ENCODE measurements around the gene GUCA2A.

Gene GUCA2A

DNA sequence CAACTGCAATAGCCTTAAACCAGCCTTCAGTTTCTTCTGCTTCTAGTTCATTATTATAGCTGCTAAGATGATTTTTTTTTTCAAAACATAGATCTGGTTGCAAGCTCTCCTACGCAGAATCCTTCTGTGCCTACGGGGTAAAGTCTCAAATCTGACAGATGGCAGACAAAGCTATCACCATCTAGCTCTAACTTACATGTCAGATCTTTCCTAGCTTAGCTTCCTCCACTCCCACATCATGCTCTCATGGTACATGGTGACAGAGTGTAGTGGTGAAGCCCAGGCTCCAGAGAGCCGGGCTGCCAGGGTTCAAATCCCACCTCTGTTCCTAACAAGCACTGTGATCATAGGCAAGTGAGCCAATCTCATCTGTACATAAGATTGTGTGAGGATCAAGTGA lies 35.6 kb downstream of the GUCA2A start:
- TF ChIP-seq, protein P1, sequence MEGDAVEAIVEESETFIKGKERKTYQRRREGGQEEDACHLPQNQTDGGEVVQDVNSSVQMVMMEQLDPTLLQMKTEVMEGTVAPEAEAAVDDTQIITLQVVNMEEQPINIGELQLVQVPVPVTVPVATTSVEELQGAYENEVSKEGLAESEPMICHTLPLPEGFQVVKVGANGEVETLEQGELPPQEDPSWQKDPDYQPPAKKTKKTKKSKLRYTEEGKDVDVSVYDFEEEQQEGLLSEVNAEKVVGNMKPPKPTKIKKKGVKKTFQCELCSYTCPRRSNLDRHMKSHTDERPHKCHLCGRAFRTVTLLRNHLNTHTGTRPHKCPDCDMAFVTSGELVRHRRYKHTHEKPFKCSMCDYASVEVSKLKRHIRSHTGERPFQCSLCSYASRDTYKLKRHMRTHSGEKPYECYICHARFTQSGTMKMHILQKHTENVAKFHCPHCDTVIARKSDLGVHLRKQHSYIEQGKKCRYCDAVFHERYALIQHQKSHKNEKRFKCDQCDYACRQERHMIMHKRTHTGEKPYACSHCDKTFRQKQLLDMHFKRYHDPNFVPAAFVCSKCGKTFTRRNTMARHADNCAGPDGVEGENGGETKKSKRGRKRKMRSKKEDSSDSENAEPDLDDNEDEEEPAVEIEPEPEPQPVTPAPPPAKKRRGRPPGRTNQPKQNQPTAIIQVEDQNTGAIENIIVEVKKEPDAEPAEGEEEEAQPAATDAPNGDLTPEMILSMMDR (IDR thresholded peaks at IDR 0.05), result no peak
- no peak for TF ChIP-seq ZFX (IDR thresholded peaks at IDR 0.05; ENCODE audit: borderline replicate concordance)
- H3K27ac ChIP-seq, result no peak overlapping the region

DNA sequence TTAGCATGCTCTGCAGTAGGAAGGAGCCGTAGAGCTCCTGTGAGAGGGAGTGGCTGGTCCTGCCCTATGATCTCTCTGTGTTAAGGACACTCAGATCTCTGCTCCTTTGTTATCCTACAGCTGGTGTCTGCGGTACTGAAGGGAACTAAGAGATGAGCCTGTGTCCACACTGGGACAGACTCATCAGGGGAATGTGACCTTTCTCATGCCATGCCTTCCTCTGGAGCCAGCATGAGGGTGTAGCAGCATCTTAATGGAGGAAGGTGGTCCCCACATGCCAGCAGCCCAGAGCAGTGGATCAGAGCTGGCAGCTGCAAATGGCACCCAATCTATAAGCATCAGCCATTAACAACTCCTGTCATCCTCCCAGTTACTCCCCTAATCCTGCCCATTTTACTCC lies 36.0 kb downstream of the GUCA2A start:
- TF ChIP-seq ZFX (IDR thresholded peaks at IDR 0.05; ENCODE audit: borderline replicate concordance), result no peak
- TF ChIP-seq, protein P1 (IDR thresholded peaks at IDR 0.05), result no peak
- H3K27ac ChIP-seq, result no peak overlapping the region

DNA sequence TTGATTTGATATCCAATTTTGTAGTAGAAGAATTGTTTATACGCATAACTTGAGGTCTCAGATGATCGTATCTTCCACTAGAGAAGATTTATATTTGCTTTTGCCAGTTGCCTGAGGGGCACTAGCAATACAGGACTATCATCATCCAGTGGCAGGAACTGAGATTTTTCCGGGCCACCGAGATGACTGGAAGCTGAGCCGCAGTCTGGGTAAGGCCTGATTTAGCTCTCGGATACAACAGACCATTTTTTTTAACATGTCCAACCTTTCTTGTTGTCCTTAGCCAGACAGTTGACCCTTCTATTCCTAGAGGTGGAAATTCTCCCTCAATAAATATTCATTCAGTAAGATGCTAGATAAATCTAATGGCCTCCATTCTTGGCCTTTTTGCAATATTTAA lies 36.8 kb downstream of the GUCA2A start:
- no peak for TF ChIP-seq ZFX (IDR thresholded peaks at IDR 0.05; ENCODE audit: borderline replicate concordance)
- TF ChIP-seq, protein P1 (IDR thresholded peaks at IDR 0.05), result no peak
- no peak overlapping the region for H3K27ac ChIP-seq

DNA sequence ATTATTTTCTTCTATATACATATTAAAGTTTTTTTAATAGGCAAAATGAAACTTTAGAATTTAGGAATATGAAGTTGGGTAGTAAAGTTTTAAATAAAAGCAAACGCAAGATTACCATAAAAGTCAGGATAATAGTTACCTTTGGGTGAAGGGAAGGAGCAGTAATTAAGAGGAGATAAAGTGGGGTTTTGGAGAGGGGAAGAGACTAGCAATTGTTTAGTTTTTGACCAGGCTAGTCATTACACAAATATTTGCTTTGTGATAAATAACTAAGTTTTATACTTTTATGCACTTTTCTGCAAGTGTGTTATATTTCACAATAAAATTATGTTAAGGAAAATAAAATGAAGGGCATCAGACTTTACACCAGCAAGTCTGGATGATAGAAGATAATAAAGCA lies 39.0 kb downstream of the GUCA2A start:
- TF ChIP-seq, protein P1 (IDR thresholded peaks at IDR 0.05), result no peak
- TF ChIP-seq ZFX (IDR thresholded peaks at IDR 0.05; ENCODE audit: borderline replicate concordance), result no peak
- no peak overlapping the region for H3K27ac ChIP-seq

DNA sequence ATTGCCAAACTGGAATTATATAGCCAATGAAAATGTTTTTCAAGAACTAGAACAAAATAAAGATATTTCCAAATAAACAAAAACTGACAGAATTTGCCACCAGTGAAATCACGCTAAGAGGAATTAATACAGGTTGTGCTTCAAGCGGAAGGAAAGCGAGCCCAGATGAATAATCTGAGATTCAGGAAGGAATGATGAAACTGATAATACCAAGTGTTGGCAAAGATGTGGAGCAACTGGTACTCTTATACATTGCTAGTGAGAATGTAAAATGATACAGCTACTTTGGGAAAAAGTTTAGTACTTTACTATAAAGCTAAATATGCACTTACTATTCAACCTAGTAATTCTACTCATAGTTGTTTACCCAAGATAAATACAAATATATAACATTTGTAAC lies 42.1 kb downstream of the GUCA2A start:
- TF ChIP-seq ZFX (IDR thresholded peaks at IDR 0.05; ENCODE audit: borderline replicate concordance), result no peak
- TF ChIP-seq, protein P1 (IDR thresholded peaks at IDR 0.05), result no peak
- no peak overlapping the region for H3K27ac ChIP-seq

DNA sequence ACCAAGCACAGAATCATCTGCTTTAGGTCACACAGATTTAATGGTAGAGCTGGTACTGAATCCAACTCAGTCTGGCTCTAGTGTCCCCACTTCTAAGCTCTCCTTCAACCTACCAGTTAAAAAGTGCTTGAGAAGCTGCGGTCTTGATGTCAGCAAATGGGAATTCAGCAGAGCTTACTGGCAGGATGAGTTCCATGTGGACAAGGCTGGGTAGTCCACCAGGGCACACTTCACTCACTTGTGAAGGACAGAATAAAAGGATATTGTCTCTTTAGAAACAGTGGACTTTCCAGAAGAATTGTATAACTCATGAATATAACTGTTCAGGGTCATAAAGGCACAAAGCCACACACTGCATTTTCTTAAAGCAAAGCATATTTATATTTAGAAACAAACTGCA lies 46.4 kb downstream of the GUCA2A start:
- TF ChIP-seq, protein P1 (IDR thresholded peaks at IDR 0.05), result no peak
- TF ChIP-seq ZFX (IDR thresholded peaks at IDR 0.05; ENCODE audit: borderline replicate concordance), result no peak
- H3K27ac ChIP-seq, result no peak overlapping the region

DNA sequence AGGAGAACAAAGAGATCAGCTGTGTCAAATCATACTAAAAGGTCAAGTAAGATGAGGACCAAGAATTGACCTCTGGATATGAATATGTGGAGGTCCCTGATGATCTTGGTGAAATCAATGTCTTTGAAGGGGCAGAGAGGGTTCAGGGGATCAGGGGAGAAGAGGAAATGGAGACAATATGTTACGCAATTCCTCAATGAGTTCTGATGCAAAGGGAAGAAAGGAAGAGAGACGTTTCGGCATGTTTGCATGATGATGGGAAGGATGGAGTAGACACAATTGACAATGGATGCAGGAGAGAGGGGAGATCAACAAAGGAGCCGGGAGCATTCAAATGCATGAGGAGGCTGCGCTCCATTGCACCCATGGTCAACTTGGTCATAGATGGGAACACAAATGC lies 47.3 kb downstream of the GUCA2A start:
- no peak overlapping the region for H3K27ac ChIP-seq
- TF ChIP-seq, protein P1 (IDR thresholded peaks at IDR 0.05), result no peak
- no peak for TF ChIP-seq ZFX (IDR thresholded peaks at IDR 0.05; ENCODE audit: borderline replicate concordance)

All from 22Rv1 (cell line).